Measurements from ENCODE around the gene CCPG1. TPM values are rescaled to one million over a fixed set of nuclear protein-coding genes. Genes with fewer than 3 reads are reported as not detected.

Gene CCPG1
- total RNA-seq, 1 donor from 2014 or later = 49.3 TPM

DNA sequence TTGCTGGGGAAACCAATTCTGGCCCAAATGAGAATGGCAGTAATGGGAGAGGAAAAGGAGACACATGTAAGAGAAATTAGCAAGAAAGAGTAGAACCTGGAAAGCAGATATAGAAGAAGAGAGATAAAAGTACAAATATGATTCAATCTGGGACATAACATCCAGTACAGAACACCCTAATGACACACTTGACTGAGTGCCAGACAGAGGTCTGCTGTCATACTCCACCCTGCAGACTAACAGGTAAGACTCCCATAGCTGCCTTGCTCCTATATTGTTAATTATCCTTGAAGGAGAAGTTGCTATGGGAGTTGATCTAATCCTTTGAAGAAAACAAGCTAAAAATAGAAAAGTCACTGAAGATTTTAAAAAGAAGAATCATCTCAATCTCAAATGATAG, 21.1 kb downstream of the CCPG1 start:
- no peak for DNase-seq (ENCODE audit: low read depth, low spot score)

DNA sequence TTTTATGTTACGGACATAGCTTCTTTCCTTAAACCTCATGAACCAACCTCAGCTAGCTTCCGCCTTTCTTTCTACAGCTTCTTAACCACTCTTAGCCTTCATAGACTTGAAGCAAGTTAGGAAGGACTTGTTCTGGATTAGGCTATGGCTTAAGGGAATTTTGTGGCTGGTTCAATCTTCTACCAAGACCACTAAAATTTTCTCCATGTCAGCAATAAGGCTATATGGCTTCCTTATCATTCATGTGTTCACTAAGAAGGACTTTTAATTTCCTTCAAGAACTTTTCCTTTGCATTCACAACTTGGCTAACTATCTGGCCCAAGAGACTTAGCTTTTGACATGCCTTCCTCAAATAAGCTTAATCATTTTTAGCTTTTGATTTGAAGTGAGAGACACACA, 24.5 kb downstream of the CCPG1 start:
- no peak for DNase-seq (ENCODE audit: low read depth, low spot score)

GRCh38 chr15:55381595-55381994, 26.6 kb downstream of the CCPG1 start:
- DNase-seq (ENCODE audit: low read depth, low spot score) = no peak

- no peak for DNase-seq (ENCODE audit: low read depth, low spot score)
These were observed 29.1 kb downstream of the CCPG1 start for GRCh38 chr15:55379095-55379494.

GRCh38 chr15:55372701-55373440, 35.3 kb downstream of the CCPG1 start:
- no peak for DNase-seq (ENCODE audit: low read depth, low spot score)

- DNase-seq (ENCODE audit: low read depth, low spot score) = no peak
These were observed 41.2 kb downstream of the CCPG1 start for GRCh38 chr15:55366981-55367380.

DNA sequence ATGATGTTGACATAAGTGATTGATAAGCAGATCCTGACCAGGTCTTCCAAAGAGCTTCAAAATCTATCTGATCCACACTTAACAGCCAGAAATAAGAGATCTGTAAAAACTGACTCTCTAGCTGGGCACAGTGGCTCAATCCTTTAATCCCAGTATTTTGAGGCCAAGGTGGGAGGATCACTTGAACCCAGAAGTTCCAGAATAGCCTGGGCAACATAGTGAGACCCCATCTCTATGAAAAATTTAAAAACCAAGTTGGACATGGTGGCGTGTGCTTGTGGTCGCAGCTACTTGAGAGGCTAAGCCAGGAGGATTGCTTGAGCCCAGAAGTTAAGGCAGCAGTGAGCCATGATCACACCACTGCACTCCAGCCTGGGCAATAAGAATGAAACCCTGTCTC, 45.5 kb downstream of the CCPG1 start:
- no peak for DNase-seq (ENCODE audit: low read depth, low spot score)

DNA sequence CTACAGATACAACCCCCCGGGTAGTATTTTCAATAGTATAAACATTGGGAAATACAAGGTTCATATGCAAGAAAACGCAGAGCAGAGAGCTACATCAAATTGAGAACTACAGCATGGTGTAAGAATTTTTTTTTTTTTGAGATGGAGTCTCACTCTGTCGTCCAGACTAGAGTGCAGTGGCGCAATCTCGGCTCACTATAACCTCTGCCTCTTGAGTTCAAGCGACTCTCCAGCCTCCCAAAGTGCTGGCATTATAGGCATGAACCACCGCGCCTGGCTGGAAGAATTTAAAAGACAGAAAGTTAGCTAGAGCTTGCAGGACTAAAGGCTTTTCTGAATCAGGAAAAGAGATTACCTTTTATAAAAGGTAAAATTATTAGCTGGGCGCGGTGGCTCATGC, 47.1 kb downstream of the CCPG1 start:
- DNase-seq (ENCODE audit: low read depth, low spot score) = no peak

DNA sequence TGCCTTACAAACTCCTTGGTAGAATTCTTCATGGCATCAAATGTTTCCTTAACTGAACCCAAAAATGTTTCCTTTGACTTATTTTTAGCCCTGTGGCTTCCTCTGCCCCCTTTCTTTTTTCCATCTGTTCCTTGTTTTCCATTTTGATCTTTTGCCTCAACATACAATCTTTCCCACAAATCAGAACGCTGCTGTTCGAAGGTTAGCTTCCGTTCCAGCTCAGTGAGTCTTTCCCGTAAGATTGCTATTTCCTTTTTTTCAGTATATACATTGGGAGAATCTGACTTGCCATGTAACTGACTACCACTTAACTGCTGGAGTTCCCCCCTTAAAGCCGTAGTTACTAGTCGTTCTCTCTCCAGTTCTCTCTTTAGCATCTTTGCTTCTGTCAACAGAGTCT, 47.9 kb downstream of the CCPG1 start:
- DNase-seq (ENCODE audit: low read depth, low spot score) = peak; percentile 4

DNA sequence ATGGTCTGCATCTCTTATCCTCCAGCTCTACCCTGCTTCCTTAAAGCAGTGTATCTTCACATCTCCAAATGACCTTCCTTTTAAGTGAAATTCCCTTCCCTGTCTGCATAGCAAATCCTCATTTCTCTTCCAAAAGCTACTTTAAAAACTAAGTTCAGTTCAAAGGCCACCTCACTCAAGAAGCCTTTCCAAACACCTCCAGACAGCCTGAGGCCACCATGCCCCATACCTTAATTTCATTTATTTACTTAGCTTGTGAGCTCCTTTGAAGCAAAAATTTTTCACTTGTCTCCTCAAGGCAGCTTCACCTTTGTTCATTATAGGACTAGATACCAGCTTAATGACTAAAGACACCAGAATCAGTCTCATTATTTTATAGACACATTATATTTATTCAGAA, 49.7 kb downstream of the CCPG1 start:
- DNase-seq (ENCODE audit: low read depth, low spot score) = no peak

DNA sequence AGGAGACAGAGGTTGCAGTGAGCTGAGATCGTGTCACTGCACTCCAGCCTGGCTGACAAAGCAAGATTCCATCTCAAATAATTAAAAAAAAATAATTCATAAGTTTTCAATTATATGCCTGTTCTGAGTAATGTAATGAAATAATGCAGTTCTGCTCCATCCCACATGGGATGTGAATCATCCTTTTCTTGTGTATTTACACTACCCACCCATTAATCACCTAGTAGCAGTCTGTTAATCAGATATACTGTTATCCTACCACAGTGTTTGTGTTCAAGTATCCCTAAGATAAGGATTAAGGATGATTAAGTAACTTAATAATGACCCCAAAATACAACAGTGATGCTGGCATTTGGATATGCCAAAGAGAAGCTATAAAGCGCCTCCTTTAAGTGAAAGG, 50.4 kb downstream of the CCPG1 start:
- no peak for DNase-seq (ENCODE audit: low read depth, low spot score)

DNA sequence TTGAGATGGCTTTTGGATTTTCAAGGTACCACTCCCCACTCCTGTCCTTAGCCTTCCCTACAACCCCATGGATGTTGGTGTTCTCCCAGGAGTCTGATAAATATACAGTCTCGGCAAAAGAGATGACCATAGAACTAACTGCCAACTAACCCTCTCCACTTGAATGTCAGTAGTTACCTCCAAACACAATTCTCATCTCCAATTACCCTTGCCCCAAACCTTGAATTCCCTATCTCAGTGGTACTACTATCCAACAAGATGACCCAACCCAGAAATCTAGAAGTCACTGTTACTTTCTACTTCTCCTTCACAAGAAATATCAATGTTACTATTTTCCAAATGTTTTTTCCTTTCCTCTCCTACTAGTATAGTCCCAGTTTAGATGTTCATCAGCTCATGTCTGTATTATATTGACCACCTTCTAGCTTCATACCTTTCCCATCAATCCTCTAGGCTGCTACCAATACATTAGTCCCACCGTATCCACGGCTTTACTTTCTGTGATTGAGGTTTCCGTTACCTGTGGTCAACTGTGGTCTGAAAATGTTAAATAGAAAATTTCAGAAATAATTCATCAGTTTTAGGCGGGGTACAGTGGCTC, 51.1 kb downstream of the CCPG1 start:
- no peak for DNase-seq (ENCODE audit: low read depth, low spot score)

- no peak for DNase-seq (ENCODE audit: low read depth, low spot score)
These were observed 55.1 kb downstream of the CCPG1 start for GRCh38 chr15:55353025-55353424.

DNA sequence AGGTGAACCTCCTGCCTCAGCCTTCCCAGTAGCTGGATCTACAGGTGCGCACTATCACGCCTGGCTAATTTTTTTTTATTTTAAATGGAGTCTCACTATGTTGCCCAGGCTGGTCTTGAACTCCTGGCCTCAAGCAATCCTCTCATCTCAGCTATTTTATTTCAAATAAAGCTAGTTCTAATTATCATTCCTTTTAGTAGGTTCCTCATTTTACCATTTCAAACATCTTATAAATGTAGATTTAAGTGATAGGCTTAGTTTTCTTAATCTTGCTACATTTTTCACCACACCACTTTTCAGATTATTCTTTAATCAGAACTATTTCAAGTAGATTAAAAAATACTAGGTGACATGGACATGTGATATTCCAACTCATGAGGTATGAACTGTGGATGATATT, 58.9 kb downstream of the CCPG1 start:
- DNase-seq (ENCODE audit: low read depth, low spot score) = no peak

GRCh38 chr15:55348281-55348778, 59.8 kb downstream of the CCPG1 start:
- DNase-seq (ENCODE audit: low read depth, low spot score) = no peak

- no peak for DNase-seq (ENCODE audit: low read depth, low spot score)
These were observed 64.0 kb downstream of the CCPG1 start for GRCh38 chr15:55344206-55344605.

DNA sequence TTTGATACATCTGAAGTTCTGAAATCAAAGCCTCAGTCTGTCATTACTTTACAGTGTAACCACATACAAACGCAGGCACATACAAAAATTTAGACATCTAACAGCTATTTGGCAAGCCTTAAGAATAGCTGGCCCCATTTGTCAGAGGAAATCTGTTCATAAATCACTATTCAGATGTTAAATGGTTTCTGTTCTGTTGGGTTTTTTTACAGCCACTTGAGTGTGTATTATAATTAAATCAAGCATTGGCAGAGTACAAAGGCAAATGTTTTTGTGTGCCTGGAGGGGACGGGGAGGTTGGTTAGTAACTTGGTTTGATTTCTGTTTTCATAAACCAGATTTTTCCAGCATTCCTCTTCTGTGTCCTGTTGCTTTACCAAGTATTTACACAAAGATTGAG, 65.0 kb downstream of the CCPG1 start:
- no peak for DNase-seq (ENCODE audit: low read depth, low spot score)

DNA sequence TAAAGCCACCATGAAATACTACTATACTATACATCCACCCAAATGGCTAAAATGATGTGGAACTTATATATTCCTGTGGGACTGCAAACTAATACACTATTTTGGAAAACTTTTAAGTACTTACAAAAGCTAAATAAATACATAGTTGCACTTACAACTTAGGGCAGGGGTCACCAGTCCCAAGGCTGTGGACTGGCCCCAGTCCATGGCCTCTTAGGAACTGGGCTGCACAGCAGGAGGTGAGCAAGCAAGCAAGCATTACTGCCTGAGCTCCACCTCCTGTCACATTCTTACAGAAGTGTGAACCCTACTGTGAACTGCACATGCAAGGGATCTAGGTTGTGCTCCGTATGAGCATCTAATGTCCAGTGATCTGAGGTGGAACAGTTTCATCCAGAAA, 71.0 kb downstream of the CCPG1 start:
- no peak for DNase-seq (ENCODE audit: low read depth, low spot score)

- no peak for DNase-seq (ENCODE audit: low read depth, low spot score)
These were observed 73.2 kb downstream of the CCPG1 start for GRCh38 chr15:55334997-55335396.

DNA sequence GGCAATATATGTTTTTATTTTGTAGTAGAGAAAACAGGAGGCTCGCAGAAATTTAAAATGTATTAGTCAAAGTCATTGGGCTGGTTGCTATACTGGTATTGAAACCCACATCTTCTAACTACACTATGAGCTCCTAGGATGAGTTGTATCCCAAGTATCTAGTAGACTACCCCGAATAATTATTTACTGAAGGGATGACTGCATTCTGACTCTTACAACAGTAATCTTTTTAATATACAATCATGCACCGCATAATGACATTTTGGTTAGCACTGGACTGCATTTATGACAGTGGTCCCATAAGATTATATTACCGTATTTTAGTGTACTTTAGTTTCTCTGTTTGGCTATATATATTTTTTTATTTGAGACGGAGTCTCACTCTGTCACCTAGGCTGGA, 73.8 kb downstream of the CCPG1 start:
- no peak for DNase-seq (ENCODE audit: low read depth, low spot score)

DNA sequence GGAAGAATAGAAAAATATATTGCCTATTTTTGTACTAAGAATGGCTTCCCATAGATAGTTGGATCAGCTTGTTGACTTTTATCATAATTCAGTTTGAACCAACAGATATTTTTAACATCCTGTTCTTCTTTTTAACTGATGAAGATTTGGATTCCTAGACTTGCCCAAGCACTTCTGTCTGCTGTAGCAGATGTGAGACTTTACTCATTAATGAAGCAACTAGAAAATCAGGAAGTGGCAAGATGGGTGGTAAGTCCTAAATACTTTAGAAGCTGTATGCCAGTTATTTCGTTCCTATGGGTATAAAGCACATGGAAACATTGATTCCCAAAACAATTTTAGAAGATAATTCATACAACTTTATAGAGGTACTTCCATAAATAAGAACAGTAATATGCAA, 80.8 kb downstream of the CCPG1 start:
- no peak for DNase-seq (ENCODE audit: low read depth, low spot score)

- DNase-seq (ENCODE audit: low read depth, low spot score) = no peak
These were observed 85.7 kb downstream of the CCPG1 start for GRCh38 chr15:55322467-55322866.

DNA sequence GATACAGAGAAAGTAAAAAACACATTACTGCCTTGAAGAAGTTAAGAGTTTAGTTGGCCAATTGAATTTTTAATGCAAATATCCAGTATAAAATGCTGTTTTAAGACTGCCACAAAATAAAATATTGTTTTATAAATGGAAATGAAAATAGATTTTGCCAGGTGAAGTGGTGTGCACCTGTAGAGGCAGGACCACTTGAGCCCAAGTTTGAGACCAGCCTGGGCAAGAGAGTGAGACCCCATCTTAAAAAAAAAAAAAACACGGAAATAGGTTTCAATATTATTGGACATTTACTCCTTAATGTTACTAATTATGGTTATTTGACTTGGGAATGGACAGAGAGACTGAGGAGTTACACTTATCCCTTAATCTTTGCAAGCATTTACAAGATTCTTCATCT, 87.2 kb downstream of the CCPG1 start:
- no peak for DNase-seq (ENCODE audit: low read depth, low spot score)
